Naive thymus-derived CD4-positive, alpha-beta T cell (primary cell): ENCODE data around the gene ADGRG3. TPM values are rescaled to one million over a fixed set of nuclear protein-coding genes. Genes with fewer than 3 reads are reported as not detected.

Source experiments
- ATAC-seq: fragments of 150-1000 bp; cut with Tn5 transposase; 2 replicates; pipeline ENCODE4 v1.10.0; 2021; ENCODE audit warnings: mild to moderate bottlenecking, moderate library complexity
- CTCF ChIA-PET: fragments of 350-600 bp; sonication (Branson Sonifier 250); formaldehyde crosslinking; loops from one replicate; lab custom pipeline; 2021; ENCODE audit warnings: antibody characterized with exemption; lab: Charles Lee
- POLR2A ChIA-PET: fragments of 350-600 bp; sonication (Branson Sonifier 250); formaldehyde crosslinking; loops from one replicate; lab custom pipeline; 2021; ENCODE audit warnings: antibody characterized with exemption, inconsistent platforms; lab: Charles Lee
- DNase-seq, 9 donors: peaks; one replicate each; pipeline versions ENCODE4 v3.0.0 to v3.0.0-alpha.2; 2020 to 2022; ENCODE audit warnings: mixed read lengths in 1 of 9
- H3K27ac ChIP-seq: one replicate; pipeline ENCODE4 v1.7.0; 2013; ENCODE audit warnings: mild to moderate bottlenecking, low read depth, low read length, moderate library complexity
- H3K27me3 ChIP-seq, 2 donors: one replicate each; pipeline ENCODE4 v1.7.0; 2013; ENCODE audit warnings: low read length in 2 of 2, mild to moderate bottlenecking in 2 of 2, moderate library complexity in 2 of 2; ENCODE audit not compliant: control insufficient read depth in 2 of 2, insufficient read depth in 2 of 2
- H3K36me3 ChIP-seq, 3 experiments: 1 replicate in 2 of 3; 2 replicates in 1 of 3; pipeline ENCODE4 v1.7.0; 2013; ENCODE audit warnings: low read length in 3 of 3, mild to moderate bottlenecking in 3 of 3, moderate library complexity in 1 of 3; ENCODE audit not compliant: insufficient read depth in 3 of 3, control insufficient read depth in 2 of 3
- H3K4me1 ChIP-seq, 2 donors: one replicate each; pipeline ENCODE4 v1.7.0; 2013; ENCODE audit warnings: low read length in 2 of 2, mild to moderate bottlenecking in 2 of 2, moderate library complexity in 1 of 2; ENCODE audit not compliant: control insufficient read depth in 2 of 2, insufficient read depth in 2 of 2
- H3K4me3 ChIP-seq: 2 replicates; pipeline ENCODE4 v1.7.0; 2013; ENCODE audit warnings: mild to moderate bottlenecking, low read length
- H3K9me3 ChIP-seq, 3 experiments: 1 replicate in 2 of 3; 2 replicates in 1 of 3; pipeline ENCODE4 v1.7.0; 2013; ENCODE audit warnings: low read length in 3 of 3; ENCODE audit not compliant: control insufficient read depth in 2 of 3
- H3K27ac Mint-ChIP-seq, 9 donors: one replicate each; pipeline ENCODE4 v1.8.0; 2020 to 2022; ENCODE audit warnings: mixed read lengths in 9 of 9, mild to moderate bottlenecking in 8 of 9, moderate library complexity in 5 of 9, inconsistent platforms in 2 of 9
- H3K27me3 Mint-ChIP-seq, 5 donors: one replicate each; pipeline ENCODE4 v1.8.0; 2021 to 2022; ENCODE audit warnings: mixed read lengths in 5 of 5, mild to moderate bottlenecking in 1 of 5
- H3K36me3 Mint-ChIP-seq, 5 donors: one replicate each; pipeline ENCODE4 v1.8.0; 2020 to 2022; ENCODE audit warnings: mixed read lengths in 5 of 5, mild to moderate bottlenecking in 3 of 5, inconsistent platforms in 1 of 5
- H3K4me1 Mint-ChIP-seq, 7 donors: one replicate each; pipeline ENCODE4 v1.8.0; 2020 to 2022; ENCODE audit warnings: mixed read lengths in 7 of 7, mild to moderate bottlenecking in 3 of 7, inconsistent platforms in 1 of 7
- H3K4me3 Mint-ChIP-seq, 10 donors: one replicate each; pipeline ENCODE4 v1.8.0; 2020 to 2022; ENCODE audit warnings: mild to moderate bottlenecking in 10 of 10, mixed read lengths in 10 of 10, moderate library complexity in 6 of 10, inconsistent platforms in 2 of 10
- H3K9me3 Mint-ChIP-seq, 11 donors: one replicate each; pipeline ENCODE4 v1.8.0; 2020 to 2022; ENCODE audit warnings: mixed read lengths in 11 of 11, mild to moderate bottlenecking in 4 of 11, inconsistent platforms in 1 of 11, moderate library complexity in 1 of 11
- intact Hi-C, 2 donors: fragments of 100-400 bp; cut with micrococcal nuclease; formaldehyde crosslinking; loops; one replicate each; pipeline ENCODE4 v1.15.1; 2023
- polyA plus RNA-seq, 2 donors: library from polyadenylated mRNA; unstranded; fragments of 300-500 nt; fragmentation: Illumina TruSeq; gene quantifications; one replicate each; pipeline ENCODE4 v1.2.3, GENCODE V29; 2021
- total RNA-seq, 6 experiments: library from RNA in 5 of 6; stranded (reverse) in 5 of 6; gene quantifications; 1 replicate in 5 of 6; 2 replicates in 1 of 6; pipeline ENCODE4 v1.2.3 and lab custom pipeline; 2021 to 2026

The ADGRG3 gene
- total and polyA plus RNA-seq, 7 experiments from 2014 or later = 4.9 to 14.1 TPM; not detected in 5

DNA sequence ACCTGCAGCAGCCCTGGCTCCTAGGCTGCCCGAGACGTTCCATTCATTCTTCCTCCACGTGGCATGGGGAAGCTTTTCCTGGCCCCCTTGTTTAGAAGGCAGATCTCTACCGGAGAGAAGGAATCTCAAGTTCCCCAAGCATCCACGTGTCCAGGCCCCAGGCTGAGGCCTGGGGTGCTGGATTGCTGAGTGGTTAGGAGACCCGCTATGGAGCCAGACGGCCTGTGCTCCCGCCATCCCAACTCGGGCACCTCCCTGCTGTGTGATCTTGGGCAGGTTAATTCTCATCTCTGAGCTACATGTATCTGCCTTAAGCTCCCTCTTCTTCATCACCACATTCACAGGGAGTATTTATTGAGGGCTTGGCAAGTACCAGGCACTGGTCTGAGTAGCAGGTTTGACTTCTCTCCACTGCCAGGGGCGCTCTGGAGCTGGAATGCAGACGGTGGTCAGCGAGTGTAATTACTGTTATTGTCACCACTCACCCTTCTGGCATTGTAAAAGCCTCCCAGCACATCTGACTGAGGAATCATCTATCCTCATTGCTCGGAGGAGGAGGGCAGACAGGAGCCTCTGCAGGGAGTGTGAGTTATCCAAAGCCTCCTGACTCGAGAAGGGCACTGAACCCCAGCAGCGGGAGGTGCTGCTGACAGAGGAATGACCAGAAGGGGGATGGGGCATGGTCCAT, 40.8 kb upstream of the ADGRG3 start:
- H3K4me3 Mint-ChIP-seq = no peak overlapping the region

DNA sequence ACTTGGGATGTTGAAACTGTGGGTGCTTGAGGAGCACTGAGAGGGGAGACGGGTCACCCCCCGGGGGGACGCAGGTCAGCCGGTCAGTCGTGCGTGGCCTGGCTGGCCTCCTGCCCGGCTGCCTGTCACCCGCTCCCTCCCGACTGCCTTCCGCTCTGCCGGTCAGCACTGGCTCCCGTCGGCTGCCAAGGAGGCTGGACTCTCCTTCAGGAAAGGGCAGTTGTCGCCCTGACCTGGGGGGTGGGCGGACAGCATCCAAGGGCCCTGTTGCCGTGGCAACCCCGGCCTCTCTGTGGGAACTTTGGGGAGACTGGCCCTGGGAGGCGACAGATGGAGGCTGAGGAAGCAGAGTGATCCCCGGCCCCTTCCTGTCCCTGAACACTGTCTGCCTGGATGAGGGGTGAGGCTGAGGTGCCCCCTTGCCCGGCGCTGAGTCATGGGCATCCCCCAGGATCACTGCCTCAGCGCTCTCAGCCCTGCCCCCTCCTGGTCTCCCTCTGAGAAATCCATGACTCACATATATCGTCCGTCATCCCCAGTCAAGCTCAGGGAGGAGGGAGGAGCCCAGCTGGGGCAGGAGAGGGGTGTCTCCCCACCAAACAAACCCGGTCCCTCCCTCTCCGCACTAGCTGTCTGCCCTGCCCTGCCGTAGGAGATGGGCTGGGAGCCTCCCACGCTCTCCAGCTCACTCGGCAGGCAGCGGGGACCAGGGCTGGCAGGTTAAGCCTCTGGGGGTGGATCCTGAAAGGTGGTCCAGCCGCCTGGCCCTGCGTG, 39.9 kb upstream of the ADGRG3 start, which contains the start of gene ADGRG1:
Gene ADGRG1, plus strand, starts transcription at position 623 of the 774 bp plus-strand sequence. CDS start 21,658 bp downstream, outside the sequence.
- intact Hi-C loops = no loop called here
- H3K9me3 Mint-ChIP-seq = no peaks in the 10 kb centered on the region
- H3K27me3 ChIP-seq = peaks cover 0 to 4% of the 10 kb centered on the region in 2 donors
- H3K4me1 ChIP-seq = no peaks in the 10 kb centered on the region
- POLR2A ChIA-PET = no interaction called here
- ATAC-seq = peak; percentile 72
- CTCF ChIA-PET = no interaction called here
- no peaks in the 10 kb centered on the region for H3K9me3 ChIP-seq
- H3K4me3 Mint-ChIP-seq = peak within 1 kb of the TSS in 2 of 10 donors; percentile 36 to 64
- H3K4me3 ChIP-seq = peak within 1 kb of the TSS; percentile 26
- H3K36me3 ChIP-seq = no peaks in the 10 kb centered on the region
- DNase-seq = peak in 1 of 9 donors; percentile 62
- no peaks in the 10 kb centered on the region for H3K36me3 Mint-ChIP-seq
- H3K27me3 Mint-ChIP-seq = peaks cover 14 to 30% (median 22%) of the 10 kb centered on the region in 5 donors
- H3K4me1 Mint-ChIP-seq = peaks cover 0 to 16% (median 8%) of the 10 kb centered on the region in 7 donors
- peak within 1 kb of the TSS in 1 of 9 donors; percentile 54 for H3K27ac Mint-ChIP-seq
- H3K27ac ChIP-seq = no peak within 1 kb of the TSS

More for the DNA sequence above, 40.8 kb upstream of the ADGRG3 start:
- H3K27me3 ChIP-seq = peaks cover 0 to 4% of the 10 kb centered on the region in 2 donors
- no peaks in the 10 kb centered on the region for H3K9me3 ChIP-seq
- no peaks in the 10 kb centered on the region for H3K36me3 Mint-ChIP-seq
- peaks cover 0 to 16% (median 8%) of the 10 kb centered on the region in 7 donors for H3K4me1 Mint-ChIP-seq
- H3K27me3 Mint-ChIP-seq = peaks cover 14 to 30% (median 22%) of the 10 kb centered on the region in 5 donors
- no peaks in the 10 kb centered on the region for H3K4me1 ChIP-seq
- H3K27ac Mint-ChIP-seq = no peak overlapping the region
- POLR2A ChIA-PET = no interaction called here
- H3K36me3 ChIP-seq = no peaks in the 10 kb centered on the region
- no peaks in the 10 kb centered on the region for H3K9me3 Mint-ChIP-seq
- DNase-seq (no peak), ATAC-seq (no peak)
- CTCF ChIA-PET = no interaction called here
- no peak overlapping the region for H3K27ac ChIP-seq
- H3K4me3 ChIP-seq = no peak overlapping the region
- intact Hi-C loops = no loop called here

GRCh38 chr16:57628783-57629293, 39.3 kb upstream of the ADGRG3 start:
- Mint-ChIP-seq H3K27me3 (peaks cover 14 to 30% (median 22%) of the 10 kb centered on the region in 5 donors), H3K36me3 (no peaks in the 10 kb centered on the region), H3K9me3 (no peaks in the 10 kb centered on the region), H3K27ac (peak overlapping the region in 1 of 9 donors; percentile 54), H3K4me1 (peaks cover 0 to 16% (median 8%) of the 10 kb centered on the region in 7 donors), H3K4me3 (peak overlapping the region in 2 of 10 donors; percentile 36 to 64)
- Histone ChIP-seq H3K27me3 (peaks cover 0 to 4% of the 10 kb centered on the region in 2 donors), H3K4me3 (peak overlapping the region; percentile 26), H3K4me1 (no peaks in the 10 kb centered on the region), H3K9me3 (no peaks in the 10 kb centered on the region), H3K27ac (no peak overlapping the region), H3K36me3 (no peaks in the 10 kb centered on the region)
- ATAC-seq (no peak), DNase-seq (no peak)
- intact Hi-C loops = no loop called here
- CTCF ChIA-PET = no interaction called here
- POLR2A ChIA-PET = no interaction called here

DNA sequence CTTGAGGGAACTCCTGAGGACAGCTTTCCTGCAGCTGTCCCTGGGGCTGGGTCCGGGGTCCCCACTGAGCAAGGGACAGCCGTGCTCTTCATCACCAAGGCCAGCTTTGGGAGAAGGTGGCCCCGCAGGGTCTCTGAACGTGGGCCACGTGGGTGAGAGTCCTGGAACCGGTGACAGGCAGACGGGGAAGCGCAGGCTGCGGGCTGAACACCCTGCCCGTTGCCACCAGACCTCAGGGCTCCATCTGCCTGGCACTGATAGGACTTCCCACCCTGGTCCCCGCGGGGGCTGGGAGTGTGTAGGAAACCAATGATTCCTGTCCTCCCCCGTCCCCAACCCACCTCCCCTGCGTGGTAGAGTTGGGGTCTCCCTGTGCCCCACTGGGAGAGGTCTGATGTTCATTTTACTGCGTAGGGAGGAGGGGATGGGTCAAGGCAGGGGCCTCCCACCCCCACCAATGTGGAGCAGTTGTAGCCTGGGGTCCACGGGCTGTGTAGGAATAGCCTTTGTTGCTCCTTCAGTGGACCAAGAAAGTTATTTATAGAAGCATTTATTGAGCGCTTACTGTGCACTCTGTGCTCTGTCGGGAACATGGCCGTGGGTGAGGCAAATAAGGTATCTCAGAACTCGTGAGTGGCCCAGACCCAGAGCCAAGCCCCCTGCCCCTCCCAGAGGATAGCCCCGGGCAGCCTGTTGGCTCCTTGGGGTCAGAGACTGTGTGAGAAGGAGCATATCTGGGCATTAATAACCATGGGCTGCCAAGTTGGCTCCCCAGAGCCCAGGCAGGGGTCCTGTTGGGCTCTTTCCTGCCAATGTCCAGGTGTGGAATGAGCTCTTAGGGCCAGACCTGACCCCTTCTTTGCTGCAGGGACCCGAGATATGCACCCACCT, 38.3 kb upstream of the ADGRG3 start:
- ChIA-PET CTCF (interaction anchor here (0.6 kb wide), 1 partner anchor 53 kb away, joined by 3 read pairs; no protein-coding TSS in a partner anchor), POLR2A (no interaction called here)
- Mint-ChIP-seq H3K4me1 (peaks cover 0 to 16% (median 8%) of the 10 kb centered on the region in 7 donors), H3K9me3 (no peaks in the 10 kb centered on the region), H3K36me3 (no peaks in the 10 kb centered on the region), H3K27me3 (peaks cover 14 to 30% (median 22%) of the 10 kb centered on the region in 5 donors), H3K27ac (peak overlapping the region in 1 of 9 donors; percentile 54), H3K4me3 (no peak overlapping the region)
- DNase-seq (no peak), ATAC-seq (no peak)
- intact Hi-C loops = no loop called here
- Histone ChIP-seq H3K4me1 (no peaks in the 10 kb centered on the region), H3K27me3 (peaks cover 0 to 4% of the 10 kb centered on the region in 2 donors), H3K36me3 (no peaks in the 10 kb centered on the region), H3K4me3 (no peak overlapping the region), H3K27ac (no peak overlapping the region), H3K9me3 (no peaks in the 10 kb centered on the region)

DNA sequence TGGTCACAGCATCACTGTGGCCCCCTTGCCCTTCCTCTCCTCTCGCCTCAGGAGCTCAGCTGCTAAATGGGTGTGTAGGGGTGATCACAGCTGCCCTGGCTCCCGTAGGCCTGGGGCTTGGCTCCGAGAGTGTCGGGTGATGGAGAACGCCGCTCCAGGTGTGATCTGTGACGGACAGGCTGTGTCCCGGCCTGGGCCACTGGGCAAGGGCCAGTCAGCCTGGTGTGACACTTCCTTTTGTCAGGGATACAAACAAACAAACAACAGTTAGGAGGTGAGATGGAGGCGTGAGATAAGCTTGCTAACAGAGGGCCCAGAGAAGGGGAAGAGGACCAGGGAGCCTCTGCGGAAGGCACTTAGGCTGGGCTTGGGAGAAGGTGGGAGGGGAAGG, 37.7 kb upstream of the ADGRG3 start:
- Histone ChIP-seq H3K27ac (no peak overlapping the region), H3K4me3 (no peak overlapping the region), H3K36me3 (no peaks in the 10 kb centered on the region), H3K27me3 (peaks cover 0 to 4% of the 10 kb centered on the region in 2 donors), H3K9me3 (no peaks in the 10 kb centered on the region), H3K4me1 (no peaks in the 10 kb centered on the region)
- no peak for ATAC-seq
- peaks cover 0 to 15% (median 8%) of the 10 kb centered on the region in 7 donors for H3K4me1 Mint-ChIP-seq
- no peak for DNase-seq
- CTCF ChIA-PET = interaction anchor here (0.6 kb wide), 1 partner anchor 54 kb away, joined by 3 read pairs; no protein-coding TSS in a partner anchor
- H3K27me3 Mint-ChIP-seq = peaks cover 14 to 30% (median 20%) of the 10 kb centered on the region in 5 donors
- no peaks in the 10 kb centered on the region for H3K9me3 Mint-ChIP-seq
- POLR2A ChIA-PET = no interaction called here
- intact Hi-C loops = no loop called here
- no peak overlapping the region for H3K27ac Mint-ChIP-seq
- no peaks in the 10 kb centered on the region for H3K36me3 Mint-ChIP-seq
- no peak overlapping the region for H3K4me3 Mint-ChIP-seq
